B cell (primary cell): Measurements from ENCODE around the gene TFF2. TPM values are rescaled to one million over a fixed set of nuclear protein-coding genes. Genes with fewer than 3 reads are reported as not detected.

ENCODE experiments used
- ATAC-seq: fragments of 200-7000 bp; cut with Tn5 transposase; one replicate; pipeline ENCODE4 v1.10.0; 2021; ENCODE audit warnings: low read depth, mild to moderate bottlenecking, moderate number of reproducible peaks, moderate library complexity
- CTCF ChIA-PET: fragments of 350-600 bp; sonication (Branson Sonifier 250); formaldehyde crosslinking; loops from one replicate; lab custom pipeline; 2021; ENCODE audit warnings: antibody characterized with exemption, inconsistent platforms; lab: Charles Lee
- POLR2A ChIA-PET: fragments of 350-600 bp; sonication (Branson Sonifier 250); formaldehyde crosslinking; loops from one replicate; lab custom pipeline; 2021; ENCODE audit warnings: antibody characterized with exemption; lab: Charles Lee
- DNase-seq: peaks from one replicate; pipeline ENCODE4 v3.0.0; 2013
- H2AFZ ChIP-seq: 2 replicates; pipeline ENCODE4 v1.6.1; 2012; ENCODE audit warnings: mild to moderate bottlenecking, low read depth, low read length; ENCODE audit not compliant: insufficient read depth, poor library complexity, severe bottlenecking
- H3K27ac ChIP-seq, 2 donors: 1 replicate in 1 of 2; 2 replicates in 1 of 2; pipeline ENCODE4 v1.5.1; 2012 to 2013; ENCODE audit warnings: low read length in 2 of 2, mild to moderate bottlenecking in 2 of 2, moderate library complexity in 1 of 2
- H3K27me3 ChIP-seq, 4 experiments: fragments of 200-600 bp in 1 of 4; sonication (generic) in 1 of 4; replicated peaks in 1 of 4; 1 replicate in 2 of 4; 2 replicates in 2 of 4; pipeline versions ENCODE4 v1.6.1 to v1.7.0; 2013 to 2016; ENCODE audit warnings: low read length in 3 of 4, mild to moderate bottlenecking in 2 of 4, mixed read lengths in 1 of 4, moderate library complexity in 1 of 4; ENCODE audit not compliant: insufficient read depth in 4 of 4, control insufficient read depth in 3 of 4; ENCODE audit errors: control extremely low read depth in 1 of 4
- H3K36me3 ChIP-seq, 2 experiments: replicated peaks in 1 of 2; 1 replicate in 1 of 2; 2 replicates in 1 of 2; pipeline versions ENCODE4 v1.6.1 to v1.7.1; 2013; ENCODE audit warnings: low read length in 1 of 2; ENCODE audit not compliant: insufficient read depth in 2 of 2, control insufficient read depth in 1 of 2; ENCODE audit errors: control extremely low read depth in 1 of 2, extremely low read depth in 1 of 2
- H3K4me1 ChIP-seq, 2 donors: fragments of 200-600 bp in 1 of 2; sonication (generic) in 1 of 2; 1 replicate in 1 of 2; 2 replicates in 1 of 2; pipeline versions ENCODE4 v1.5.1 to v1.6.1; 2013 to 2017; ENCODE audit warnings: low read length in 2 of 2; ENCODE audit not compliant: control insufficient read depth in 2 of 2, insufficient read depth in 2 of 2
- H3K4me2 ChIP-seq: replicated peaks from 2 replicates; pipeline ENCODE3; 2012; ENCODE audit warnings: mild to moderate bottlenecking, low read depth, low read length; ENCODE audit not compliant: poor library complexity, severe bottlenecking
- H3K4me3 ChIP-seq, 5 experiments: fragments of 200-600 bp in 1 of 5; sonication (generic) in 1 of 5; 1 replicate in 3 of 5; 2 replicates in 2 of 5; pipeline versions ENCODE4 v1.5.1 to v1.7.0; 2011 to 2016; ENCODE audit warnings: low read length in 4 of 5, mild to moderate bottlenecking in 4 of 5, low read depth in 2 of 5, control low read depth in 1 of 5, moderate library complexity in 1 of 5; ENCODE audit not compliant: insufficient read depth in 1 of 5; ENCODE audit errors: control extremely low read depth in 1 of 5, extremely low read depth in 1 of 5
- H3K79me2 ChIP-seq: fragments of 200-600 bp; sonication (generic); one replicate; pipeline ENCODE4 v1.6.0; 2016; ENCODE audit warnings: low read length; ENCODE audit not compliant: control insufficient read depth, insufficient read depth
- H3K9ac ChIP-seq: fragments of 200-600 bp; sonication (generic); 2 replicates; pipeline ENCODE4 v1.6.1; 2017; ENCODE audit warnings: mild to moderate bottlenecking, low read length, moderate library complexity
- H3K9me3 ChIP-seq, 3 donors: one replicate each; pipeline versions ENCODE4 v1.6.1 to v1.7.1; 2013; ENCODE audit warnings: low read length in 2 of 3; ENCODE audit not compliant: control insufficient read depth in 2 of 3, insufficient read depth in 1 of 3; ENCODE audit errors: control extremely low read depth in 1 of 3
- H4K20me1 ChIP-seq: 2 replicates; pipeline ENCODE4 v1.6.0; 2012; ENCODE audit warnings: mild to moderate bottlenecking, low read length; ENCODE audit not compliant: insufficient read depth, control insufficient read depth, poor library complexity, severe bottlenecking
- H3K27ac Mint-ChIP-seq: one replicate; pipeline ENCODE4 v1.8.0; 2021; ENCODE audit warnings: mixed read lengths
- H3K27me3 Mint-ChIP-seq: one replicate; pipeline ENCODE4 v1.8.0; 2021; ENCODE audit warnings: mixed read lengths
- H3K4me1 Mint-ChIP-seq: one replicate; pipeline ENCODE4 v1.8.0; 2021; ENCODE audit warnings: mixed read lengths
- H3K4me3 Mint-ChIP-seq: one replicate; pipeline ENCODE4 v1.8.0; 2021; ENCODE audit warnings: mixed read lengths
- H3K9me3 Mint-ChIP-seq: one replicate; pipeline ENCODE4 v1.8.0; 2022; ENCODE audit warnings: mixed read lengths; ENCODE audit not compliant: insufficient read depth
- EZH2 ChIP-seq: IDR thresholded peaks from 2 replicates; pipeline ENCODE4 v1.6.1; 2012; ENCODE audit warnings: borderline replicate concordance, low read depth, mild to moderate bottlenecking, moderate library complexity, low read length; ENCODE audit not compliant: insufficient read depth, poor library complexity, severe bottlenecking
- WGBS: methylation state at CpG from one replicate; pipeline ENCODE4 v1.1.5; 2013; ENCODE audit warnings: missing lambda C conversion rate; ENCODE audit not compliant: insufficient coverage; 5-methylcytosine and 5-hydroxymethylcytosine counted together
- intact Hi-C: fragments of 100-400 bp; cut with micrococcal nuclease; formaldehyde crosslinking; loops from one replicate; pipeline ENCODE4 v1.10.0; 2022
- polyA plus RNA-seq: library from polyadenylated mRNA; depleted of rRNA; stranded (reverse); fragments of >200 nt; gene quantifications from 2 replicates; pipeline ENCODE4 v1.2.3, GENCODE V29; 2012
- total RNA-seq, 2 donors: library from RNA; stranded (reverse); fragments of 120-200 nt in 1 of 2; gene quantifications; 1 replicate in 1 of 2; 2 replicates in 1 of 2; pipeline versions ENCODE4 v1.2.3 to v1.2.4, GENCODE V29; 2013 to 2022
- TF ChIP-seq, protein P1 (sequence below): fragments of 200-600 bp; IDR thresholded peaks from one replicate; pipeline ENCODE4 v1.8.0; 2022; ENCODE audit warnings: antibody characterized with exemption, mild to moderate bottlenecking

TFF2 gene
- total and polyA plus RNA-seq, 2 donors (not counting 1 experiment from before 2014, with no cell fraction given) = not detected

DNA sequence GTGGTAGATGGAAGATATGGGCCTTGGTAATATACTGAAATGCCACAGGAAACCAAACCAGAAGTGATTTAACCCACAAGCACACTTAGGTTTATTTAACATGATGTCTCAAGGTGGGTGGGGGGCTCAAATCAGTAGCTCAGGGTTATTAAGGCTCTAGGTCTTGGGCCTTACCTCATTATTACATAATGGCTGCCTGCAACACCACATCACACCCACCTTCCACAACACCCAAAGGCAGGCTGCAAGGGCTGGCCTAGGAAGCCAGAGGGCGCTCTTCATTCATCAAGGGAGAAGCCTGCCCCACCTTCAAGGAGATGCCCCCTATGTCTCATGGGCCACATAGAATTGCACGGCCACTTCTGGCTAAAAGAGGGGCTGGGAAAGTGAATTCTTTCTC is 9.5 kb upstream of the TFF2 start:
- no peak for DNase-seq
- POLR2A ChIA-PET = no interaction called here
- CTCF ChIA-PET = interaction anchor here (1.8 kb wide), 1 partner anchor 176 kb away, joined by 11 read pairs; no protein-coding TSS in a partner anchor
- H3K36me3 ChIP-seq = no peaks in the 10 kb centered on the region
- H3K27ac Mint-ChIP-seq = no peak overlapping the region
- no peak overlapping the region for H3K27ac ChIP-seq
- H3K4me1 ChIP-seq = no peaks in the 10 kb centered on the region
- peaks cover 0 to 17% (median 4%) of the 10 kb centered on the region in 4 experiments for H3K27me3 ChIP-seq
- WGBS = 100% methylated on average over 1 of the region's 2 CpGs
- intact Hi-C loops = no loop called here
- H4K20me1 ChIP-seq = no peaks in the 10 kb centered on the region
- no peaks in the 10 kb centered on the region for H3K4me1 Mint-ChIP-seq
- no peak overlapping the region for H3K9ac ChIP-seq
- H2AFZ ChIP-seq = no peak overlapping the region
- no peak for TF ChIP-seq EZH2
- peaks cover 43% of the 10 kb centered on the region for H3K27me3 Mint-ChIP-seq
- no peak overlapping the region for H3K4me2 ChIP-seq
- no peak overlapping the region for H3K4me3 Mint-ChIP-seq
- peaks cover 2 to 26% (median 9%) of the 10 kb centered on the region in 3 donors for H3K9me3 ChIP-seq
- peaks cover 4% of the 10 kb centered on the region for H3K9me3 Mint-ChIP-seq
- H3K79me2 ChIP-seq = no peaks in the 10 kb centered on the region
- no peak for ATAC-seq
- no peak overlapping the region for H3K4me3 ChIP-seq

DNA sequence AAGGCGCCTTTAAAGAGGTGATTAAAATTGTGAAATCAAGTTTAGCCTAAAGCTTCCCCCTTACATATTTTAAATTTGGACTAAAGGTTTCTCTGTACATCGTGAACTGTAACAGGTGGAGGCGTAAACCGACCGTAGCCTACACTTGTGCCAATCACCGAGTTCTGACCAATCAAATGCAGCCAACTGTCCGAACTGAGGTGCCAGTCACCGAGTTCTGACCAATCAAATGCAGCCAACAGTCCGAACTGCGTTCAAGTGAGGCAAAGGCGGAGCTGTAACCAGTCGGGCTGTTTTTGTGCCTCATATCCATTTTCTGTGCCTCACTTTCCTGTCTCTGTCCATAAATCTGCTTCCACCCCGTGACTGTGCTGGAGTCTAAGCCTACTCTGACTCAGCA is 8.1 kb upstream of the TFF2 start:
- no peak for ATAC-seq
- no peak overlapping the region for H3K4me3 ChIP-seq

More for the DNA sequence above, 8.1 kb upstream of the TFF2 start:
- H3K79me2 ChIP-seq = no peaks in the 10 kb centered on the region
- H4K20me1 ChIP-seq = no peaks in the 10 kb centered on the region
- H3K36me3 ChIP-seq = no peaks in the 10 kb centered on the region
- H2AFZ ChIP-seq = no peak overlapping the region
- TF ChIP-seq, protein P1, sequence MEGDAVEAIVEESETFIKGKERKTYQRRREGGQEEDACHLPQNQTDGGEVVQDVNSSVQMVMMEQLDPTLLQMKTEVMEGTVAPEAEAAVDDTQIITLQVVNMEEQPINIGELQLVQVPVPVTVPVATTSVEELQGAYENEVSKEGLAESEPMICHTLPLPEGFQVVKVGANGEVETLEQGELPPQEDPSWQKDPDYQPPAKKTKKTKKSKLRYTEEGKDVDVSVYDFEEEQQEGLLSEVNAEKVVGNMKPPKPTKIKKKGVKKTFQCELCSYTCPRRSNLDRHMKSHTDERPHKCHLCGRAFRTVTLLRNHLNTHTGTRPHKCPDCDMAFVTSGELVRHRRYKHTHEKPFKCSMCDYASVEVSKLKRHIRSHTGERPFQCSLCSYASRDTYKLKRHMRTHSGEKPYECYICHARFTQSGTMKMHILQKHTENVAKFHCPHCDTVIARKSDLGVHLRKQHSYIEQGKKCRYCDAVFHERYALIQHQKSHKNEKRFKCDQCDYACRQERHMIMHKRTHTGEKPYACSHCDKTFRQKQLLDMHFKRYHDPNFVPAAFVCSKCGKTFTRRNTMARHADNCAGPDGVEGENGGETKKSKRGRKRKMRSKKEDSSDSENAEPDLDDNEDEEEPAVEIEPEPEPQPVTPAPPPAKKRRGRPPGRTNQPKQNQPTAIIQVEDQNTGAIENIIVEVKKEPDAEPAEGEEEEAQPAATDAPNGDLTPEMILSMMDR = no peak
- no peak for TF ChIP-seq EZH2
- peaks cover 0 to 17% (median 4%) of the 10 kb centered on the region in 4 experiments for H3K27me3 ChIP-seq
- H3K27ac ChIP-seq = no peak overlapping the region
- H3K27ac Mint-ChIP-seq = no peak overlapping the region
- H3K4me2 ChIP-seq = no peak overlapping the region
- ChIA-PET CTCF (no interaction called here), POLR2A (no interaction called here)
- H3K9me3 Mint-ChIP-seq = peaks cover 10% of the 10 kb centered on the region
- 93% methylated on average over 11 of the region's 13 CpGs for WGBS
- no peak for DNase-seq
- H3K4me1 Mint-ChIP-seq = no peaks in the 10 kb centered on the region
- H3K4me3 Mint-ChIP-seq = no peak overlapping the region
- peaks cover 37% of the 10 kb centered on the region for H3K27me3 Mint-ChIP-seq
- no peaks in the 10 kb centered on the region for H3K4me1 ChIP-seq
- intact Hi-C loops = no loop called here
- H3K9me3 ChIP-seq = peaks cover 10 to 26% (median 16%) of the 10 kb centered on the region in 3 donors
- H3K9ac ChIP-seq = no peak overlapping the region
